Natural killer cell (primary cell): ENCODE measurements around the gene SLC25A20. TPM values are rescaled to one million over a fixed set of nuclear protein-coding genes. Genes with fewer than 3 reads are reported as not detected.

Experiments
- ATAC-seq, 3 donors: fragments of 150-1000 bp in 2 of 3; fragments of 200-7000 bp in 1 of 3; cut with Tn5 transposase; 1 replicate in 1 of 3; 2 replicates in 2 of 3; pipeline ENCODE4 v1.10.0; 2021; ENCODE audit warnings: mild to moderate bottlenecking in 2 of 3, moderate library complexity in 2 of 3
- DNase-seq, 2 donors: peaks; one replicate each; pipeline versions ENCODE4 v3.0.0 to v3.0.0-alpha.2; 2013 to 2021; ENCODE audit warnings: mixed read lengths in 1 of 2
- H3K27ac ChIP-seq: one replicate; pipeline ENCODE4 v1.5.1; 2013; ENCODE audit warnings: mild to moderate bottlenecking, low read length
- H3K27me3 ChIP-seq: one replicate; pipeline ENCODE4 v1.6.1; 2013; ENCODE audit warnings: low read length; ENCODE audit not compliant: control insufficient read depth, insufficient read depth
- H3K36me3 ChIP-seq: one replicate; pipeline ENCODE4 v1.6.1; 2013; ENCODE audit warnings: low read length; ENCODE audit not compliant: control insufficient read depth, insufficient read depth
- H3K4me1 ChIP-seq: one replicate; pipeline ENCODE4 v1.6.1; 2013; ENCODE audit warnings: low read length; ENCODE audit not compliant: control insufficient read depth, insufficient read depth
- H3K4me3 ChIP-seq: one replicate; pipeline ENCODE4 v1.5.1; 2013; ENCODE audit warnings: low read length
- H3K9me3 ChIP-seq: one replicate; pipeline ENCODE4 v1.6.1; 2013; ENCODE audit warnings: low read length; ENCODE audit not compliant: control insufficient read depth, insufficient read depth
- H3K27ac Mint-ChIP-seq, 2 donors: one replicate each; pipeline ENCODE4 v1.8.0; 2022; ENCODE audit warnings: mild to moderate bottlenecking in 2 of 2, mixed read lengths in 2 of 2, moderate library complexity in 1 of 2
- H3K27me3 Mint-ChIP-seq, 2 donors: one replicate each; pipeline ENCODE4 v1.8.0; 2022; ENCODE audit warnings: low read depth in 2 of 2, mixed read lengths in 2 of 2
- H3K36me3 Mint-ChIP-seq: one replicate; pipeline ENCODE4 v1.8.0; 2022; ENCODE audit warnings: mixed read lengths
- H3K4me1 Mint-ChIP-seq, 2 donors: one replicate each; pipeline ENCODE4 v1.8.0; 2022; ENCODE audit warnings: mixed read lengths in 2 of 2
- H3K4me3 Mint-ChIP-seq: one replicate; pipeline ENCODE4 v1.8.0; 2022; ENCODE audit warnings: mild to moderate bottlenecking, moderate library complexity, mixed read lengths
- H3K9me3 Mint-ChIP-seq, 2 donors: one replicate each; pipeline ENCODE4 v1.8.0; 2022; ENCODE audit warnings: mixed read lengths in 2 of 2
- CTCF ChIP-seq: fragments of 200-600 bp; IDR thresholded peaks from one replicate; pipeline ENCODE4 v1.8.0; 2022; ENCODE audit warnings: antibody characterized with exemption
- WGBS: methylation state at CpG from one replicate; pipeline ENCODE4 v1.1.7; 2013; ENCODE audit warnings: missing lambda C conversion rate; ENCODE audit not compliant: insufficient coverage; 5-methylcytosine and 5-hydroxymethylcytosine counted together
- intact Hi-C: fragments of 100-400 bp; cut with micrococcal nuclease; formaldehyde crosslinking; loops from one replicate; pipeline ENCODE4 v1.14.2; 2022
- total RNA-seq, 4 donors: library from RNA; stranded (reverse); fragments of 120-200 nt in 1 of 4; gene quantifications; one replicate each; pipeline versions ENCODE4 v1.2.3 to v1.2.4, GENCODE V29; 2013 to 2022

SLC25A20 gene
- total RNA-seq, 3 donors from 2014 or later (not counting 1 experiment from before 2014, with no cell fraction given), result 29.5 to 64.0 (median 48.3) TPM

- peaks cover 28% of the 10 kb centered on the region for H3K36me3 ChIP-seq
- ATAC-seq (no peak), DNase-seq (no peak)
- H3K4me1 ChIP-seq, result peaks cover 4% of the 10 kb centered on the region
- H3K27me3 ChIP-seq, result no peaks in the 10 kb centered on the region
- Mint-ChIP-seq H3K36me3 (peaks cover 10% of the 10 kb centered on the region), H3K27me3 (no peaks in the 10 kb centered on the region), H3K4me1 (peaks cover 26 to 29% of the 10 kb centered on the region in 2 donors), H3K4me3 (no peak overlapping the region), H3K27ac (peak overlapping the region; percentile 36 to 55), H3K9me3 (no peaks in the 10 kb centered on the region)
- 98% methylated on average over 3 of the region's 3 CpGs for WGBS
- TF ChIP-seq CTCF, result no peak
- no peak overlapping the region for H3K27ac ChIP-seq
- H3K9me3 ChIP-seq, result no peaks in the 10 kb centered on the region
- no peak overlapping the region for H3K4me3 ChIP-seq
- intact Hi-C loops, result no loop called here
Observed at GRCh38 chr3:48881006-48881405, 17.7 kb downstream of the SLC25A20 start.

DNA sequence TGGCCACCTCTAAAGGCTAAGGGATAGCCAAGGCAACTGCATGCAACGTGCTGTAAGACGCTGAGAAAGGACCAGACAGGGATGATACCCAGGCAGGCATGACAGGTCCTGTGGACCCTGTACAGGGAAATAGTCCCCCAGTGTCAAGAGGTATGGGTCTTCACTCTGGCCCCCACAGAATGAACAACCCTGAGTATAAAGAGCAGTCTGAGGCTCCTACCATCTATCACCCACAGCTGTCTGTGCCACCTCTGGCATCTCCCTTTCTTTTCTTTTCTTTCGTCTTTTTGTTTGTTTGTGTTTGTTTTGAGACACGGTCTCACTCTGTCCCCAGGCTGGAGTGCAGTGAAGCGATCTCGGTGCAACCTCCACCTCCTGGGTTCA is 18.7 kb downstream of the SLC25A20 start:
- Mint-ChIP-seq H3K27me3 (no peaks in the 10 kb centered on the region), H3K27ac (peak overlapping the region; percentile 7 to 29)
- no peak for ATAC-seq

GRCh38 chr3:48879307-48879993 is 19.2 kb downstream of the SLC25A20 start:
- Histone ChIP-seq H3K36me3 (peaks cover 28% of the 10 kb centered on the region), H3K4me1 (peaks cover 4% of the 10 kb centered on the region), H3K27me3 (no peaks in the 10 kb centered on the region), H3K9me3 (no peaks in the 10 kb centered on the region), H3K27ac (no peak overlapping the region), H3K4me3 (no peak overlapping the region)
- intact Hi-C loops, result no loop called here
- no peak overlapping the region for H3K4me3 Mint-ChIP-seq
- DNase-seq (no peak), ATAC-seq (no peak)
- peaks cover 2% of the 10 kb centered on the region for H3K36me3 Mint-ChIP-seq
- H3K4me1 Mint-ChIP-seq, result peaks cover 14% of the 10 kb centered on the region in 2 donors
- WGBS, result 82% methylated on average over 5 of the region's 6 CpGs
- no peaks in the 10 kb centered on the region for H3K27me3 Mint-ChIP-seq
- TF ChIP-seq CTCF, result no peak
- peak overlapping the region; percentile 7 to 29 for H3K27ac Mint-ChIP-seq
- H3K9me3 Mint-ChIP-seq, result no peaks in the 10 kb centered on the region

More for the DNA sequence above, 18.7 kb downstream of the SLC25A20 start:
- no peak for DNase-seq
- Histone ChIP-seq H3K36me3 (peaks cover 29% of the 10 kb centered on the region), H3K4me1 (peaks cover 4% of the 10 kb centered on the region), H3K27ac (no peak overlapping the region), H3K4me3 (no peak overlapping the region), H3K27me3 (no peaks in the 10 kb centered on the region), H3K9me3 (no peaks in the 10 kb centered on the region)
- no peak for TF ChIP-seq CTCF
- 97% methylated on average over 5 of the region's 6 CpGs for WGBS
- intact Hi-C loops, result no loop called here
- peaks cover 7% of the 10 kb centered on the region for H3K36me3 Mint-ChIP-seq
- H3K4me3 Mint-ChIP-seq, result no peak overlapping the region
- peaks cover 16 to 20% of the 10 kb centered on the region in 2 donors for H3K4me1 Mint-ChIP-seq
- H3K9me3 Mint-ChIP-seq, result no peaks in the 10 kb centered on the region

GRCh38 chr3:48877671-48878070 is 21.0 kb downstream of the SLC25A20 start:
- Mint-ChIP-seq H3K4me3 (no peak overlapping the region), H3K27me3 (no peaks in the 10 kb centered on the region), H3K9me3 (no peaks in the 10 kb centered on the region), H3K27ac (no peak overlapping the region), H3K36me3 (no peaks in the 10 kb centered on the region), H3K4me1 (peaks cover 9 to 14% of the 10 kb centered on the region in 2 donors)
- intact Hi-C loops, result no loop called here
- Histone ChIP-seq H3K27me3 (no peaks in the 10 kb centered on the region), H3K4me1 (peaks cover 4% of the 10 kb centered on the region), H3K27ac (no peak overlapping the region), H3K9me3 (no peaks in the 10 kb centered on the region), H3K4me3 (no peak overlapping the region), H3K36me3 (peaks cover 23% of the 10 kb centered on the region)
- TF ChIP-seq CTCF, result no peak
- no peak for DNase-seq
- no peak for ATAC-seq
- 94% methylated on average over 8 of the region's 8 CpGs for WGBS
